ENCODE data around the gene SPTLC3.

Gene SPTLC3

DNA sequence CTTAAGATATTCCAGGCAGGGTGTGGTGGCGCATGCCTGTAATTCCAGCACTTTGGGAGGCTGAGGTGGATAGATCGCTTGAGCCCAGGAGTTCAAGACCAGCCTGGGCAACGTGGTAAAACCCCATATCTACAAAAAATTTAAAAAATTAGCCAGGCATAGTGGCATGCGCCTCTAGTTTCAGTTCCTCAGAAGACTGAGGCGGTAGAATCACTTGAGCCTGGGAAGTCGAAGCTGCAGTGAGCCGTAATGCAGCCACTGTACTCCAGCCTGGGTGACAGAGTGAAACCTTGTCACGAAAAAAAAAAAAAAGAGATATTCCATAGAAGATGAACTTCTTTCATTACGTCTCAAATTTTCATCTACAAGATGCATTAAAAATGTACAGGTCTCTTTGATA is 165.6 kb downstream of the SPTLC3 start:
- H3K4me1 Mint-ChIP-seq (ENCODE audit: low read depth): no peaks in the 10 kb centered on the region
- H3K27ac Mint-ChIP-seq: no peak overlapping the region
- peaks cover 16% of the 10 kb centered on the region for H3K9me3 Mint-ChIP-seq (ENCODE audit: low read depth)
- H3K36me3 Mint-ChIP-seq: peaks cover 10% of the 10 kb centered on the region
- H3K4me3 Mint-ChIP-seq: no peak overlapping the region
- peaks cover 3% of the 10 kb centered on the region for H3K27me3 Mint-ChIP-seq

DNA sequence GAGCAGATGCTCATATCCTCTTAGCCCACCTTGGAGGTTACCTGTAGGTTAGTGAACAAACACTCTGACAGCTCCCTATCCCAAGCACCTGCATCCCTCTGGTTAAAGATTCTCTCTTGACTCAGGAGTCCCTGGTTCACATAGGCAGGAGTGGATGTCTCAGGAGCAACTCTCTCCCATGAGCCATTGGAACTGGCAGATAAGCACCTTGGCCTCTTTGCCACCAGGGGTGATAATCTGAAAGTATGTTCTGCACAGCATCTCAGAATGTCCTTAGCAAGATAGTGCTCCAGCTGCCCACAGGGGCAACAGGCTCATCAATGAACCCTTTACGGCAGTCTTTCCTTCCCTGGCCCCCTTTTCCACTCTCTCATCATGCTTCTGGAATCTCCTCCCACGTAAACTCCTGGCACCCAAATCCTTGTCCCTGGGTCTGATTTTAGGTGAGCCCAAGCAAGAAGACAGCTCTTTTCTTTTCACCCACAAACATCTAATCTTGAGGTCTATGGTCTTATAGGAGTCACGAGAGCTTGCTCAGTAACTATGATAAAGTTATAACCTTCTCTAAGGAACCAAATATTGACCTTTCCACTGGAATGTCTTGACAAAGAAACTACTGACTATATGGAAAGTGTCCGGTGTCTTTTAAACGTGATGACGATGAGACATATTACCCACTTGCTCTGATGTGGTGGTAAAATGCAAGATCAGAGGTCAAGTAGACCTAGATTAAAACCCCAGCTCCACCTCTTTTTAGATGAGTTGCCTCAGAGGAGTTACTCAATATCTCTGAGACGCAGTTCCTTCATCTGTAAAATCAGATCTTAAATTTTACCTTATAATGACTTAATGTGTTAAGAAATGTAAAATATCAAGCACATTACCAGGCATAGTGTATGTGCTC is 172.5 kb downstream of the SPTLC3 start:
- peaks cover 6% of the 10 kb centered on the region for H3K4me1 Mint-ChIP-seq (ENCODE audit: low read depth)
- H3K27me3 Mint-ChIP-seq: peaks cover 2% of the 10 kb centered on the region
- H3K36me3 Mint-ChIP-seq: peaks cover 3% of the 10 kb centered on the region
- no peak overlapping the region for H3K4me3 Mint-ChIP-seq
- H3K27ac Mint-ChIP-seq: no peak overlapping the region
- peaks cover 12% of the 10 kb centered on the region for H3K9me3 Mint-ChIP-seq (ENCODE audit: low read depth)

DNA sequence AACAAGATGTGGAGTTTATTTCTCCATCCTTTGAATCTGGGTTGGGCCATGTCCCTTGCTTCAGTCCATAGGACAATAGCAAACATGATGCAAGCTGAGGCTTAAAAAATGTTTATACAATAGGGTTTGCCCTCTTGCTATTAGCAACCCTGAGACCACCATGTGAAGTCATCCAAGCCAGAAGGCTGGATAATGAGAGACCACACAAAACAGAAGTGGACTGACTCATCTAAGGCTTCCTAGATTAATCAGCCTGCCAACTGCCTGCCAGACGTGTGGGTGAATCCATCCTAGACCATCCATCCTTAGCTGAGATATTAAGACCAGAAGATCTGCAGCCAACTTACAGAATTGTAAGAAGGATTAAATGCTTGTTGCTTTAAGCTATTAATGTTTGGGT is 174.2 kb downstream of the SPTLC3 start:
- Mint-ChIP-seq H3K27me3 (no peaks in the 10 kb centered on the region), H3K27ac (no peak overlapping the region), H3K9me3 (ENCODE audit: low read depth) (peaks cover 10% of the 10 kb centered on the region), H3K4me3 (no peak overlapping the region), H3K36me3 (no peaks in the 10 kb centered on the region), H3K4me1 (ENCODE audit: low read depth) (peaks cover 12% of the 10 kb centered on the region)

DNA sequence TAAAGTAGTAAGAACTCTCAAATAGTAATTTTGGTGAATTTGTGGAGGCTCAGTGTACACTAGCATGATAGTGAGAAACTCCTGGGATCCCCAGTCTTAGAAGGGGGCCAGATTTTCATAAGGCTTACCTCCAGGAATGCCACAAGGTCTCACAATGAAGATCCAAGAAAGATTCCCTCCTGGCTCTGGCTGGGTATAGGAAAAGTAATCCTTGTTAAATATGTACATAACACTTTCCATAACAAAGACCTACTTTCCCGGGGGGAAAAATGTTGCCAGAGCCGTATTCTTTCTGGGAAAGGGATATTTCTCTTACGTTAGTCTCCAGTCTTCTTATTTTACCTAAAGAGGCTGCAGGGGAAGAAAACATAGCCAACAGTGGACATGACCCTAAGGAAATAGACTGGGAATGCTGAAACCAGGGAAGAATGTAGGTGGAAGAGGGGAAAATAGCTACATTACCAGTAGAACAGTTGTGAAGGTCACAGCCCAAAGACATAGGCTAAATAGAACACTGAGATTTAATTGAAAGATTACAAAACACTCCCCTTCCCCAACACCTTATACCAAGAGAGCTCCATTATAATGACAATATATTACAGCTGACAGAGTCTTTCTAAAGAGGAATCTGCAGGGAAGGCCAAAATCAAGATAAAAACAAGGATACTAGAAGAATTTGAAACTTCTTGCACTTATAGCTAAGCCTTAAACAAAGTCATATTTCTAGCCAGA is 177.4 kb downstream of the SPTLC3 start:
- Mint-ChIP-seq H3K9me3 (ENCODE audit: low read depth) (peaks cover 6% of the 10 kb centered on the region), H3K27me3 (no peaks in the 10 kb centered on the region), H3K4me3 (no peak overlapping the region), H3K36me3 (peaks cover 2% of the 10 kb centered on the region), H3K27ac (no peak overlapping the region), H3K4me1 (ENCODE audit: low read depth) (peaks cover 12% of the 10 kb centered on the region)

DNA sequence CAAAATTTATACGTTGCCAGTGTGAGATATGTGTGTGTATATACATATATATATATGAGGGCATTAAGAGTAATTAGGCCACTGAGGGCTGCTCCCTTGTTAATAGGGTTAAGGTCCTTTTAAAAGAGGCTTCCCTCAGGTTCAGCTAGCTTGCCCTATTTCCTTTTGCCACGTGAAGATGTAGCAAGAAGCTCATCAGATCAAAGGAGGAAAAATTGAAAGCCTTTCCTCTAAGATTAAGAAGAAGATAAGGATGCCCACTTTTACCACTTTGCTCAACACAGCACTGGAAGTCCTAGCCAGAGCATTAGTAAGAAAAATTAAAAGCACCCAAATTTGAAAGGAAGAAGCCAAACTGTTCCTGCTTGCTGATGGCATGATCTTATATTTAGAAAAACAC is 179.1 kb downstream of the SPTLC3 start:
- Mint-ChIP-seq H3K27me3 (no peaks in the 10 kb centered on the region), H3K4me3 (no peak overlapping the region), H3K4me1 (ENCODE audit: low read depth) (peaks cover 7% of the 10 kb centered on the region), H3K36me3 (peaks cover 2% of the 10 kb centered on the region), H3K27ac (no peak overlapping the region), H3K9me3 (ENCODE audit: low read depth) (peaks cover 6% of the 10 kb centered on the region)

DNA sequence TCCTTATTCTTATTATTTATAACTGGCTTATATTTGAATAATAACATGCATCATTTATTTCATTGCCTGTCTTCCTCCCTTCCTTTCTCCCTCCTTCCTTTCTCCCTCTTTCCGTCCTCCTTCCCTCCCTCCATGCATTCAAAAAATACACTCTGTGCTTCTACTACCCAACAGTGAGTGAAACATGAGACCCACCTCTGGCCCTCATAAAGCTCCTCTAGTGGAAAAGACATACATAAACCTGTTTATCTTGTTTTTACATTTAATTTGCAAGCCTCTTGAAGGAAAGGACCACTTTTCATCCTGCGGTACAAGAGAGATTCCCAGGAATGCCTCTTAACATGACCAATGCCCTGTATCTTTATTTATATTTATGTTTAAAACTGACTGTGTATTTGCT is 190.5 kb downstream of the SPTLC3 start:
- H3K9me3 Mint-ChIP-seq (ENCODE audit: low read depth): no peaks in the 10 kb centered on the region
- no peaks in the 10 kb centered on the region for H3K27me3 Mint-ChIP-seq
- no peaks in the 10 kb centered on the region for H3K36me3 Mint-ChIP-seq
- H3K4me3 Mint-ChIP-seq: no peak overlapping the region
- no peak overlapping the region for H3K27ac Mint-ChIP-seq
- H3K4me1 Mint-ChIP-seq (ENCODE audit: low read depth): no peaks in the 10 kb centered on the region

DNA sequence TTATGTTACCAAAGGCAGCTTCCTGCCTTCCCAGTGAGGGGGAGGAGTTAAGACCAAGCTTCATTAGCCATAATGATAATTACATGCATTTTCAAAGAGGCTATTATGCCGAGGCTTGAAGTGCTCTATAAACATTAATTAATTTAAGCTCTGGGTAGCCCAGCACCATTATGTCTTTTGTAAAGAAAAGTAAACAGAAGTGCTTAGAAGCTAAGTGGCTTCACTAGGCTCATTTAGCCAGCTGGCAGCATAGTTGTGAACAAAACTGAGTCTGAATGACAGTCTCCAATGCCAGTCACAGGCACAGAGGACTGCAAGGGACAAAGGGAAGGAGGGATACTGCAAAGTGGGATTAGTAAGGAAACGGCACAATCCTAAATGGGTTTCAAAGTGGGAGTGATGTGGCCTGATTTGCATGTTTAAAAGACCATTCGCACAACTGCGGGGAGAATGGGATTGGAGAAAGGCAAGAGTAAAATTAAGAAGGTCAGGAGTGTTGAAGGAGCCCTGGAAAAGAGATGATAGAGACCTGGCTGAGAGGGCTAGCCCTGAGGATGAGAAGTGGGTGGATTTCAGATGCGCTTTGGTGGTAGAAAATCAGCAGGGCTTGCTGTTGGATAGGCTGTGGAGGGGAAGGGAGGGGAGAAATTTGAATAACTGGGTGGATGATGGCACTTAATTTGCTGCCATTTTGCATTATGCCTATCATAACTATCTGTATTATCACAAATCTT is 192.2 kb downstream of the SPTLC3 start:
- no peak overlapping the region for H3K4me3 Mint-ChIP-seq
- H3K27me3 Mint-ChIP-seq: no peaks in the 10 kb centered on the region
- no peaks in the 10 kb centered on the region for H3K36me3 Mint-ChIP-seq
- H3K9me3 Mint-ChIP-seq (ENCODE audit: low read depth): no peaks in the 10 kb centered on the region
- no peaks in the 10 kb centered on the region for H3K4me1 Mint-ChIP-seq (ENCODE audit: low read depth)
- H3K27ac Mint-ChIP-seq: no peak overlapping the region

DNA sequence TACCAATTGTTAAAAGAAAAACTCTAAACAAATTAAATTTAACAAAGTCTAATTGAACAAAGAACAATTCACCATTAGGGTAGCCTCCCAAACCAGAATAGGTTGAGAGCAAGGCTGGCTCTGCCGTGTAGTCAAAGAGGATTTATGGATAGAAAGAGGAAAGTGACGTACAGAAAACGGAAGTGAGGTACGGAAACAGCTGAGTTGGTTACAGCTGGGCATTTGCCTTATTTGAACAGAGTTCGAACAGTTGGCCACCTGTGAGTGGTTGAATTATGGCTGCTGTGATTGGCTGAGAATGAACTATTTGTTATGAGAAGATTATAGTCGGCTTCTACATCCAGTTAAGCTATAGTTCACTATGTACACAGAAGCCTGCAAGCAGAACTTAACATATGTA is 193.8 kb downstream of the SPTLC3 start:
- H3K4me3 Mint-ChIP-seq: no peak overlapping the region
- H3K4me1 Mint-ChIP-seq (ENCODE audit: low read depth): no peaks in the 10 kb centered on the region
- no peaks in the 10 kb centered on the region for H3K9me3 Mint-ChIP-seq (ENCODE audit: low read depth)
- no peaks in the 10 kb centered on the region for H3K36me3 Mint-ChIP-seq
- H3K27ac Mint-ChIP-seq: no peak overlapping the region
- no peaks in the 10 kb centered on the region for H3K27me3 Mint-ChIP-seq

DNA sequence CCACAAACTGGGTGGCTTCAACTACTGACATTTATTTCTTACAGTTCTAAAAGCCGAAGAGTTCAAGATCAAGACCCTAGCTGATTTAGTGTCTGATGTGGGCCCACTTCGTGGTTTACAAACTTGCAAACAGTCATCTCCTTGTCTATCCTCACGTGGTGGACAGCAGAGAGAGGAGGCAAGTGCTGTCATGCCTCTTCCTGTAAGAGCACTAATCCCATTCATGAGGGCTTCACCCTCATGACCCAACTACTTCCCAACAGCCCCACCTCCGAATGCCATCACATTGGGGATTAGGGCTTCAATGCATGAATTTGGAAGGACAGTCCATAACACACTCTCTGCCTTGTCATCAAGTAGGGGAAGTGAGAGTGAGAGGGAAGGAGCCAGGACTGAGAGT is 196.7 kb downstream of the SPTLC3 start:
- H3K9me3 Mint-ChIP-seq (ENCODE audit: low read depth): no peaks in the 10 kb centered on the region
- no peak overlapping the region for H3K27ac Mint-ChIP-seq
- no peaks in the 10 kb centered on the region for H3K36me3 Mint-ChIP-seq
- no peaks in the 10 kb centered on the region for H3K4me1 Mint-ChIP-seq (ENCODE audit: low read depth)
- no peak overlapping the region for H3K4me3 Mint-ChIP-seq
- H3K27me3 Mint-ChIP-seq: no peaks in the 10 kb centered on the region

DNA sequence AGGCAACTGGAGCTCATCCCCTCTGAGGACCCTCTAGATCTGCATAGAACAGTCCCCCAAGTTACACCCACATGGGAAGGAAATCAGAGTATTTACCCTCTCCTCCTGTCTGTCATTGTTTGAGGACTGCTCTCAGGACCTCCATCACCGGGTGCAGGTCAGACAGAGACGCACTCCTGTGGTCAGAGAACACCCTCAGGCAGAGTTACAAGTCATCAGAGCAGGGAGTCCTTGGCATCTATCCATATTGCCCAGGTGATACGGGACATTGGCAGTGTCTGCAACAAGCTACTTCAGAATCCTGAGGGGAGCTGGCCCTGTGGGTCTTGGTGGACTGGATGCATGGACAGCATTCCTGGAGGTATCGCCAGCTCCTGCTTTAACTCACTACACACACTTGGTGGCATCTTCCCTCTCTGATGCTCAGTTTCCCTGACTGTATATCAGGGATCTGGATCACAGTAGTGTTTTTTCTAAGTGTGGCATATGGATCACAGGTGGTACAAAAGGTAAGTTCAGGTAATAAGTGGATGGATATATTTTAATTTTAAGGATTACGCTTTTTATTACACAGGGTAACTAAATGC is 197.2 kb downstream of the SPTLC3 start:
- Mint-ChIP-seq H3K4me1 (ENCODE audit: low read depth) (no peaks in the 10 kb centered on the region), H3K9me3 (ENCODE audit: low read depth) (no peaks in the 10 kb centered on the region), H3K36me3 (no peaks in the 10 kb centered on the region), H3K27me3 (no peaks in the 10 kb centered on the region), H3K27ac (no peak overlapping the region), H3K4me3 (no peak overlapping the region)

DNA sequence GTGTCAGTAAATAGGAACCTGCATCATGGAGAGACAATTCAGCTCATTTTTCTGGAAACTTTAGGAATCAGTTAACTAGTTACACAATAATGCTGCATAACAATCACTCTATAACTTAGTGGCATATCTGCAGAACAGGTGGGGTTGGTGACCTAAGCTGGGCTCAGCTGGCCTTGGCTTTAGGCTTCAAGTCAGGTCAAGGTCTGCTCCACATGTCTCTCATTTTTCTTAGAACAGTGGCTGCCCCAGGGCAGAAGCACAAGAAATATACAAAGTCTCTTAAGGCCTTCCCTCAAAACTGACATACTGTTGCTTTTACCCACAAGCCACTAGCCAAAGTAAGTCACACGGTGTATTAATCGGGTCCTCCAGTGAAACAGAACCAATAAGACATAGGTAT is 198.2 kb downstream of the SPTLC3 start:
- no peaks in the 10 kb centered on the region for H3K9me3 Mint-ChIP-seq (ENCODE audit: low read depth)

DNA sequence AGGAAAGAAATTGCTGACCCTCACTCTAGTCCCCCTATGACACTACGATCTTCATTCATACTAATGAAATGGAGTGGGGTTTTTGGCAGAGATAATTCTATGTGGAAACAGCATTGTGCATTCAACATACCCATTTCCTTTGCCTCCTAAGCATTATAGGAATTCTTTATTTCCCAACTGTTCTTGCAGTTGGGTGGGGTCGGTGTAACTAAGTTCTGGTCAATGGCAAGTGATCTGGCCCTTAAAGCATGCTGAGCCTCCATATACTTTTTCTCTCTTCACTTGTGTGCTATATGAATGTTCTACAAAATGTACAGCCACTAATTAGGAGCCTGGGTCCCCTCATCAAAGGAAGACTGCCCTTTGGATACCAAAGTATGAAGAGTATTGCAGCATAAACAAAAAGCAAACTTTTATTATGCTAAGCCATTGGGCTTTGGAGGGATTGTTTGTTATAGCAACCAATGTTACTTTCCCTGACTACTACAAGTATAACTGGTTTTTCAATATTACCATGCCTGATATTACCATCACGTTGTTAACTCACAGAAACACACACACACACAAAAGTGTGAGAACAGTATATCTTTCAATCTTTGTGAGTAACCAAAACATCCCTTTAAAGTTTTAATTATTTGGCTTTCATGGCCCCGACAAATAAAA is 203.3 kb downstream of the SPTLC3 start:
- H3K27ac Mint-ChIP-seq: no peak overlapping the region
- H3K4me3 Mint-ChIP-seq: no peak overlapping the region
- H3K4me1 Mint-ChIP-seq (ENCODE audit: low read depth): peaks cover 4% of the 10 kb centered on the region
- H3K36me3 Mint-ChIP-seq: no peaks in the 10 kb centered on the region
- no peaks in the 10 kb centered on the region for H3K9me3 Mint-ChIP-seq (ENCODE audit: low read depth)
- H3K27me3 Mint-ChIP-seq: peaks cover 3% of the 10 kb centered on the region

More for the DNA sequence above, 198.2 kb downstream of the SPTLC3 start:
- Mint-ChIP-seq H3K27me3 (no peaks in the 10 kb centered on the region), H3K27ac (no peak overlapping the region), H3K36me3 (no peaks in the 10 kb centered on the region), H3K4me3 (no peak overlapping the region), H3K4me1 (ENCODE audit: low read depth) (no peaks in the 10 kb centered on the region)

DNA sequence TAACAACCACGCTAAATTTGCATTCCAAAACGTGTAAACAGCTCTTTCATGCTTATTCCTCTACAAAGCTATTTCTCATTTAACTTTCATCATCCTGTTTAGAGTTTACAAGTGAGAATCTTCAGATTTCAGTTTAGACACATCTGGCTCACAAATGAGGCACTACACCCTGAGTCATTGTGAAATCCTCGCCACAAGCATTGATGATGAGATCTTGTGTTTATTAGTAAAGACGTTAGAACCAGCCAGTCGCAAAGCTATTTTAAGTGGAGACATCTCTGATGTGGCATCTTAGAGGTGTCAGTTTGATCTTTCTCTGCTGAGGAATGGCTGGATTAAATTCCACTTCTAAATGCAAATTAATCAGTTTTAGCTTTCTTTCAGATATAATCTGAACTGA is 204.0 kb downstream of the SPTLC3 start:
- Mint-ChIP-seq H3K9me3 (ENCODE audit: low read depth) (no peaks in the 10 kb centered on the region), H3K36me3 (no peaks in the 10 kb centered on the region), H3K4me3 (no peak overlapping the region), H3K27me3 (peaks cover 4% of the 10 kb centered on the region), H3K27ac (no peak overlapping the region), H3K4me1 (ENCODE audit: low read depth) (peaks cover 4% of the 10 kb centered on the region)

DNA sequence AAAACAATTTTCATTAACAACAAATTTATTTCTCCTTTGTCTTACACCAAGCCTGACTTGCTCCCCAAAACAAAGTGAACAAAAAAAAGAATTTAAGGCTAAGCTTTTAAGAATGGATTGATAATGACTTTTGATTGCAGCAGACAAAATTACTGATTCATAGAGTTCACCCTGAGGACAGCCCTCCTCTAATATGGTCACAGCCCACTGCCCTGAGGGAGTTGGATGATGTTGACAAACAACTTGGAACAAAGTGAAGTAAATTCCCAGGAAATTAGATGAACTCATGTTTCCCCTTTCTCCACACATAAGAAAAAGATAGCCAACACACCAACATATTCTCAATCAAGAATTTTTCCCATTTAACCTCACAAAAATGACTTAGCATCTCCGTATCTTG is 204.6 kb downstream of the SPTLC3 start:
- Mint-ChIP-seq H3K36me3 (no peaks in the 10 kb centered on the region), H3K4me3 (no peak overlapping the region), H3K9me3 (ENCODE audit: low read depth) (no peaks in the 10 kb centered on the region), H3K27ac (no peak overlapping the region), H3K4me1 (ENCODE audit: low read depth) (peaks cover 4% of the 10 kb centered on the region), H3K27me3 (peaks cover 8% of the 10 kb centered on the region)
